HG02759 (cell line): ENCODE measurements around the gene TNNT3.

Source experiments
- ATAC-seq: cut with Tn5 transposase; IDR thresholded peaks from one replicate; pipeline ENCODE4 v1.9.1; 2021; ENCODE audit warnings: mild to moderate bottlenecking, moderate library complexity; ENCODE audit not compliant: unreplicated experiment

The TNNT3 gene

GRCh38 chr11:1893581-1894359 lies 25.7 kb upstream of the TNNT3 start:
- ATAC-seq = no peak

- no peak for ATAC-seq
Observed at GRCh38 chr11:1894759-1895158, 24.7 kb upstream of the TNNT3 start.

- no peak for ATAC-seq
Observed at GRCh38 chr11:1896468-1896867, 23.0 kb upstream of the TNNT3 start.

- ATAC-seq = no peak
Observed at GRCh38 chr11:1896923-1897322, 22.6 kb upstream of the TNNT3 start.

GRCh38 chr11:1899090-1899489 lies 20.4 kb upstream of the TNNT3 start:
- no peak for ATAC-seq

GRCh38 chr11:1899686-1900085 lies 19.8 kb upstream of the TNNT3 start:
- ATAC-seq = no peak

GRCh38 chr11:1906181-1906580 lies 13.3 kb upstream of the TNNT3 start:
- no peak for ATAC-seq

- ATAC-seq = no peak
Observed at GRCh38 chr11:1906611-1907423, 12.7 kb upstream of the TNNT3 start.

GRCh38 chr11:1908618-1909017 lies 10.9 kb upstream of the TNNT3 start:
- ATAC-seq = no peak

- ATAC-seq = no peak
Observed at GRCh38 chr11:1909524-1909923, 10.0 kb upstream of the TNNT3 start.

GRCh38 chr11:1912289-1912878 lies 7.1 kb upstream of the TNNT3 start:
- ATAC-seq = no peak

- no peak for ATAC-seq
Observed at GRCh38 chr11:1913271-1914060, 6.0 kb upstream of the TNNT3 start.

GRCh38 chr11:1915795-1916131 lies 3.7 kb upstream of the TNNT3 start:
- ATAC-seq = no peak

- no peak for ATAC-seq
Observed at GRCh38 chr11:1916132-1916985, 3.1 kb upstream of the TNNT3 start.

- no peak for ATAC-seq
Observed at GRCh38 chr11:1916986-1917522, 2.4 kb upstream of the TNNT3 start.

- ATAC-seq = no peak
Observed at GRCh38 chr11:1917523-1918435, 1.7 kb upstream of the TNNT3 start.

GRCh38 chr11:1918436-1919315 lies 827 bp upstream of the TNNT3 start:
- ATAC-seq = no peak
